ENCODE results near the gene MPV17L2.

DNA sequence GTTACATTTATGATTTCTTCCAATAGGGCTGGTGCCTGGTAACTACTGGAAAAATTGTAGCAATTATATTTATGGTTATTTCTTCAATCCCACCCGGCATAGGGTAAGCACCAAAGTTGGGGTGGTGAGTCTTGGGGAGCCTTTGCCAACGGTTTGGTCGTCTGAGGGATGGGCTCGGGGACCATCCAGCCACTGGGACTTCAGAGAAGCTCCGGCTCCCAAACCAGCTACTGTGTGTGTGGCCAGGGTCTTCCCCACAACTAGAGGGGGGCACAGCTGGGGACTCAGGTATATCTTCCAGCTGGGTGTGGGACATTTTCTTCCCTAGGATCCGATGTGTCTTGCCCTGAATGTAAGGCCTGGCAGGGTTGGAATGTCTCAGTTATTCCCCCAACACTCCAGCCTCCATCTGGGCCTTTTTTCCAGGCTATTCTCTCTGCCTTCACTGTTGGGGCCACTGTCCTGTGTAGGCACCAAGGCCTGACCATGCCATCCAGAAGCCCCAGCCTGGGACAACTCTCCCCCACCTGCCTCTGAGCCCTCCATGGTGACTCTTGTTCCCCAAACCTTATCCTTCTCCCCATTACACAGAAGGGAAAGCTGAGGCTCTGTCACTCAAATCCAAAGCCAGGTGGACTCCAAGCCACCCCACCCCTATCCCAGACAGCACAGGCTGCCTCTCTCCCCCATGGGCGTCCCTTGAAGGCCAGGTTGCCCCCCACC, 20.5 kb upstream of the MPV17L2 start:
- TF ChIP-seq ZNF8 (CRISPR knock-in tag; IDR thresholded peaks at IDR 0.05) (no peak), TOX (CRISPR knock-in tag; IDR thresholded peaks at IDR 0.05; ENCODE audit: borderline replicate concordance) (no peak)
- TF ChIP-seq, protein P1, sequence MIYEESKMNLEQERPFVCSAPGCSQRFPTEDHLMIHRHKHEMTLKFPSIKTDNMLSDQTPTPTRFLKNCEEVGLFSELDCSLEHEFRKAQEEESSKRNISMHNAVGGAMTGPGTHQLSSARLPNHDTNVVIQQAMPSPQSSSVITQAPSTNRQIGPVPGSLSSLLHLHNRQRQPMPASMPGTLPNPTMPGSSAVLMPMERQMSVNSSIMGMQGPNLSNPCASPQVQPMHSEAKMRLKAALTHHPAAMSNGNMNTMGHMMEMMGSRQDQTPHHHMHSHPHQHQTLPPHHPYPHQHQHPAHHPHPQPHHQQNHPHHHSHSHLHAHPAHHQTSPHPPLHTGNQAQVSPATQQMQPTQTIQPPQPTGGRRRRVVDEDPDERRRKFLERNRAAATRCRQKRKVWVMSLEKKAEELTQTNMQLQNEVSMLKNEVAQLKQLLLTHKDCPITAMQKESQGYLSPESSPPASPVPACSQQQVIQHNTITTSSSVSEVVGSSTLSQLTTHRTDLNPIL (CRISPR knock-in tag; IDR thresholded peaks at IDR 0.05; ENCODE audit: low read depth): no peak
